ENCODE data around the gene ASB7.

ASB7 gene

GRCh38 chr15:100686021-100686724 is 83.8 kb downstream of the ASB7 start:
- TF ChIP-seq ZNF335 (tag by site-specific recombination; conservative IDR thresholded peaks at IDR 0.05) (no peak), YY1 (tag by site-specific recombination; IDR thresholded peaks at IDR 0.05) (no peak), ZNF433 (tag by site-specific recombination; IDR thresholded peaks at IDR 0.05; ENCODE audit: low read depth) (no peak), INSM2 (tag by site-specific recombination; IDR thresholded peaks at IDR 0.05) (no peak), SP7 (tag by site-specific recombination; IDR thresholded peaks at IDR 0.05) (no peak), ZNF426 (tag by site-specific recombination; IDR thresholded peaks at IDR 0.05) (no peak), ZNF558 (tag by site-specific recombination; IDR thresholded peaks at IDR 0.05) (no peak), ZNF626 (tag by site-specific recombination; IDR thresholded peaks at IDR 0.05) (no peak), GLI2 (tag by site-specific recombination; IDR thresholded peaks at IDR 0.05; ENCODE audit: borderline replicate concordance, low read depth) (no peak), ZNF654 (tag by site-specific recombination; IDR thresholded peaks at IDR 0.05; ENCODE audit: low read depth) (no peak), BCL11B (tag by site-specific recombination; IDR thresholded peaks at IDR 0.05; ENCODE audit: low read depth) (no peak), ZSCAN23 (tag by site-specific recombination; IDR thresholded peaks at IDR 0.05) (no peak), GFI1B (tag by site-specific recombination; IDR thresholded peaks at IDR 0.05) (no peak)
- CTCF ChIA-PET: no interaction called here
- no peaks in the 10 kb centered on the region for H3K4me1 ChIP-seq (ENCODE audit: control insufficient read depth, insufficient read depth, low read length)
- H3K9me3 ChIP-seq (ENCODE audit: control insufficient read depth, insufficient read depth, low read depth, low read length): no peaks in the 10 kb centered on the region
- no peak overlapping the region for H3K27ac ChIP-seq (ENCODE audit: extremely low read depth, low read depth, low read length)
- H3K4me3 ChIP-seq (ENCODE audit: low read depth, low read length): no peak overlapping the region
- no peaks in the 10 kb centered on the region for H3K36me3 ChIP-seq (ENCODE audit: control insufficient read depth in 2 of 2, insufficient read depth in 1 of 2, low read length in 2 of 2)
- POLR2A ChIA-PET: no interaction called here

GRCh38 chr15:100686725-100687473 is 84.5 kb downstream of the ASB7 start:
- TF ChIP-seq ZNF621 (tag by site-specific recombination; IDR thresholded peaks at IDR 0.05): no peak
- no peak for TF ChIP-seq ZNF610 (tag by site-specific recombination; IDR thresholded peaks at IDR 0.05; ENCODE audit: borderline replicate concordance)
- TF ChIP-seq ZNF10 (tag by site-specific recombination; IDR thresholded peaks at IDR 0.05): no peak
- TF ChIP-seq SCRT2 (tag by site-specific recombination; IDR thresholded peaks at IDR 0.05): no peak
- Histone ChIP-seq H3K4me1 (ENCODE audit: control insufficient read depth, insufficient read depth, low read length) (no peaks in the 10 kb centered on the region), H3K36me3 (ENCODE audit: control insufficient read depth in 2 of 2, insufficient read depth in 1 of 2, low read length in 2 of 2) (no peaks in the 10 kb centered on the region), H3K4me3 (ENCODE audit: low read depth, low read length) (no peak overlapping the region), H3K9me3 (ENCODE audit: control insufficient read depth, insufficient read depth, low read depth, low read length) (no peaks in the 10 kb centered on the region), H3K27ac (ENCODE audit: extremely low read depth, low read depth, low read length) (no peak overlapping the region)
- ChIA-PET POLR2A (no interaction called here), CTCF (no interaction called here)

- ChIA-PET POLR2A (no interaction called here), CTCF (no interaction called here)
- no peaks in the 10 kb centered on the region for H3K4me1 ChIP-seq (ENCODE audit: control insufficient read depth, insufficient read depth, low read length)
- TF ChIP-seq ZNF350 (tag by site-specific recombination; IDR thresholded peaks at IDR 0.05): no peak
- no peak for TF ChIP-seq ZNF664 (tag by site-specific recombination; IDR thresholded peaks at IDR 0.05)
- TF ChIP-seq ZBTB6 (tag by site-specific recombination; IDR thresholded peaks at IDR 0.05): no peak
- no peak for TF ChIP-seq ZSCAN23 (tag by site-specific recombination; IDR thresholded peaks at IDR 0.05)
- TF ChIP-seq ZNF521 (tag by site-specific recombination; IDR thresholded peaks at IDR 0.05): no peak
- H3K4me3 ChIP-seq (ENCODE audit: low read depth, low read length): no peak overlapping the region
- H3K27ac ChIP-seq (ENCODE audit: extremely low read depth, low read depth, low read length): no peak overlapping the region
- H3K9me3 ChIP-seq (ENCODE audit: control insufficient read depth, insufficient read depth, low read depth, low read length): no peaks in the 10 kb centered on the region
- no peaks in the 10 kb centered on the region for H3K36me3 ChIP-seq (ENCODE audit: control insufficient read depth in 2 of 2, insufficient read depth in 1 of 2, low read length in 2 of 2)
Measured at GRCh38 chr15:100687582-100688141, 85.3 kb downstream of the ASB7 start.

All from HEK293 (cell line).